Measurements from ENCODE around the gene JPH2.

Gene JPH2

GRCh38 chr20:44143936-44144335, 43.1 kb downstream of the JPH2 start:
- H3K27ac ChIP-seq (replicated peaks): no peak overlapping the region
- H3K27me3 ChIP-seq (ENCODE audit: insufficient read depth, poor library complexity, severe bottlenecking): no peaks in the 10 kb centered on the region
- no peak overlapping the region for H3K4me3 ChIP-seq (replicated peaks; ENCODE audit: insufficient read depth, low read length)
- TF ChIP-seq SPI1 (IDR thresholded peaks at IDR 0.05; ENCODE audit: borderline replicate concordance, low read depth): no peak
- no peak for TF ChIP-seq GABPA (IDR thresholded peaks at IDR 0.05; ENCODE audit: low read depth)
- no peak for TF ChIP-seq REST (IDR thresholded peaks at IDR 0.05; ENCODE audit: insufficient replicate concordance, low read depth)
- no peak for TF ChIP-seq POLR2AphosphoS5 (IDR thresholded peaks at IDR 0.05; ENCODE audit: low read depth)
- TF ChIP-seq CTCF (IDR thresholded peaks at IDR 0.05; ENCODE audit: insufficient read depth, low read length): no peak
- no peak for DNase-seq (ENCODE audit: low read depth in 1 of 2, low spot score in 1 of 2)

DNA sequence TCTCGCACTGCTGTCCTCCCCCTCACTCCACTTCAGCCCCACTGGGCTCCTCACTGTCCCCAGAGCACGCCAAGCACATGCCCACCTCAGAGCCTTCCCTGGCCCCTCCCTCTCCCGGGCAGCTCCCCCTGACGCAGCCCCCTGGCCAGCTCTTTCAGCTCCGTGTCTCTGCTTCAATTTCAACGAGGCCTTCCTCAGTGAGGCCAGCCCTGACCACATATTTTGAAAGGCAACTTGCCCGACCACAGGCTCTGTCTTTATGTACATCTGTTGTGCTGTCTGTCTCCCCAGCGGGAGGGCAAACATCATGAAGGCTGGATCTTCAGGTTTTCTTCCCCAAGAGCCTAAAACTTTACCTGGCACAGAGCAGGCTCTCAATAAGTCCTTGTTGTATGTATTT, 44.6 kb downstream of the JPH2 start:
- Histone ChIP-seq H3K4me3 (replicated peaks; ENCODE audit: insufficient read depth, low read length) (no peak overlapping the region), H3K27me3 (ENCODE audit: insufficient read depth, poor library complexity, severe bottlenecking) (peaks cover 6% of the 10 kb centered on the region), H3K27ac (replicated peaks) (no peak overlapping the region)
- no peak for TF ChIP-seq GABPA (IDR thresholded peaks at IDR 0.05; ENCODE audit: low read depth)
- no peak for TF ChIP-seq POLR2AphosphoS5 (IDR thresholded peaks at IDR 0.05; ENCODE audit: low read depth)
- TF ChIP-seq SPI1 (IDR thresholded peaks at IDR 0.05; ENCODE audit: borderline replicate concordance, low read depth): no peak
- no peak for TF ChIP-seq REST (IDR thresholded peaks at IDR 0.05; ENCODE audit: insufficient replicate concordance, low read depth)
- no peak for TF ChIP-seq CTCF (IDR thresholded peaks at IDR 0.05; ENCODE audit: insufficient read depth, low read length)
- no peak for DNase-seq (ENCODE audit: low read depth in 1 of 2, low spot score in 1 of 2)

- TF ChIP-seq POLR2AphosphoS5 (IDR thresholded peaks at IDR 0.05; ENCODE audit: low read depth): no peak
- TF ChIP-seq GABPA (IDR thresholded peaks at IDR 0.05; ENCODE audit: low read depth): no peak
- H3K27ac ChIP-seq (replicated peaks): no peak overlapping the region
- H3K4me3 ChIP-seq (replicated peaks; ENCODE audit: insufficient read depth, low read length): no peak overlapping the region
- no peak for DNase-seq (ENCODE audit: low read depth in 1 of 2, low spot score in 1 of 2)
- H3K27me3 ChIP-seq (ENCODE audit: insufficient read depth, poor library complexity, severe bottlenecking): peaks cover 6% of the 10 kb centered on the region
These were observed 45.1 kb downstream of the JPH2 start for GRCh38 chr20:44141873-44142272.

DNA sequence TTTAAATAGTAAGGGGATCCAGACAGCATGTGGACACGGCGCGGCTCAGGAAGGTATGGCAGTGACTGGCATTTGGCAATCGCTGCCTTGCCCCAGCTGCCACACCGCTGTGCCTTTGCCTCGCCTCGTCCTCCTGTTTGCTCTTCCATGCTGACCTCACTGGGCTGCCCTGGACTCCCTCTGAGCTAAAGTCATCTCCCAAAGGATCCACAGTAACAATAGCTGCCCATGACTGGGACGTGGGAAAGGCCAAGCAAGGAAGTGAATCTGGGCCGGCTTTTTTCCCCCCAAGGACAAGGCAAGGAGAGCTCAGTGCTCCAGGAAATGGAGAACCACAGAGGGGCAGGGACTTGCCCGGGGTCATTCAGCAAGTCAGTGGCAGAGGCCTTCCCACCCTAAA, 48.1 kb downstream of the JPH2 start:
- Histone ChIP-seq H3K27me3 (ENCODE audit: insufficient read depth, poor library complexity, severe bottlenecking) (peaks cover 6% of the 10 kb centered on the region), H3K4me3 (replicated peaks; ENCODE audit: insufficient read depth, low read length) (no peak overlapping the region), H3K27ac (replicated peaks) (no peak overlapping the region)
- TF ChIP-seq SPI1 (IDR thresholded peaks at IDR 0.05; ENCODE audit: borderline replicate concordance, low read depth) (no peak), GABPA (IDR thresholded peaks at IDR 0.05; ENCODE audit: low read depth) (no peak), POLR2AphosphoS5 (IDR thresholded peaks at IDR 0.05; ENCODE audit: low read depth) (no peak), REST (IDR thresholded peaks at IDR 0.05; ENCODE audit: insufficient replicate concordance, low read depth) (no peak), CTCF (IDR thresholded peaks at IDR 0.05; ENCODE audit: insufficient read depth, low read length) (no peak)
- DNase-seq (ENCODE audit: low read depth in 1 of 2, low spot score in 1 of 2): no peak

Data from HL-60 (cell line).